HG03378 (cell line): Measurements from ENCODE around the gene CR2.
A peak's percentile ranks its signal among the peaks of the same experiment; 100 is the strongest.
"Not testable (repeated sequence)": the region's sequence is repeated elsewhere in the genome, so short reads cannot be mapped to it uniquely, and the experiment has no call there.

ENCODE experiments used
- ATAC-seq: cut with Tn5 transposase; IDR thresholded peaks from one replicate; pipeline ENCODE4 v1.9.1; 2021; ENCODE audit warnings: mild to moderate bottlenecking, moderate library complexity; ENCODE audit not compliant: unreplicated experiment

Gene CR2

GRCh38 chr1:207454046-207454964, at the start of gene CR2:
CR2 (plus strand) TSS chr1:207454328; CDS start chr1:207454419, 91 bp downstream.
- ATAC-seq: peak; percentile 50

GRCh38 chr1:207404849-207405525, 49.1 kb upstream of the CR2 start:
- ATAC-seq: no peak

GRCh38 chr1:207405814-207406213, 48.3 kb upstream of the CR2 start:
- no peak for ATAC-seq

GRCh38 chr1:207407655-207408260, 46.4 kb upstream of the CR2 start:
- ATAC-seq: no peak

GRCh38 chr1:207412845-207413244, 41.3 kb upstream of the CR2 start:
- ATAC-seq: no peak

- peak; percentile 88 for ATAC-seq
These were observed 39.5 kb upstream of the CR2 start for GRCh38 chr1:207414606-207415108.

GRCh38 chr1:207417076-207417475, 37.1 kb upstream of the CR2 start:
- no peak for ATAC-seq

- no peak for ATAC-seq
These were observed 35.8 kb upstream of the CR2 start for GRCh38 chr1:207418351-207418750.

- no peak for ATAC-seq
These were observed 34.0 kb upstream of the CR2 start for GRCh38 chr1:207420109-207420508.

- ATAC-seq: no peak
These were observed 33.0 kb upstream of the CR2 start for GRCh38 chr1:207421078-207421477.

- no peak for ATAC-seq
These were observed 30.4 kb upstream of the CR2 start for GRCh38 chr1:207423560-207424292.

- no peak for ATAC-seq
These were observed 29.5 kb upstream of the CR2 start for GRCh38 chr1:207424570-207425131.

- ATAC-seq: no peak
These were observed 26.1 kb upstream of the CR2 start for GRCh38 chr1:207427832-207428585.

- no peak for ATAC-seq
These were observed 25.3 kb upstream of the CR2 start for GRCh38 chr1:207428783-207429182.

GRCh38 chr1:207429963-207430362, 24.2 kb upstream of the CR2 start:
- ATAC-seq: peak; percentile 51

GRCh38 chr1:207430602-207431001, 23.5 kb upstream of the CR2 start:
- peak; percentile 32 for ATAC-seq

GRCh38 chr1:207431508-207431907, 22.6 kb upstream of the CR2 start:
- ATAC-seq: no peak

- ATAC-seq: no peak
These were observed 20.7 kb upstream of the CR2 start for GRCh38 chr1:207433435-207433834.

GRCh38 chr1:207436746-207437145, 17.4 kb upstream of the CR2 start:
- ATAC-seq: not testable (repeated sequence)

GRCh38 chr1:207440626-207441025, 13.5 kb upstream of the CR2 start:
- no peak for ATAC-seq
